ENCODE results near the gene COBL. TPM values are rescaled to one million over a fixed set of nuclear protein-coding genes. Genes with fewer than 3 reads are reported as not detected.

COBL gene
- total RNA-seq, 1 donor from 2014 or later = 25.7 TPM

DNA sequence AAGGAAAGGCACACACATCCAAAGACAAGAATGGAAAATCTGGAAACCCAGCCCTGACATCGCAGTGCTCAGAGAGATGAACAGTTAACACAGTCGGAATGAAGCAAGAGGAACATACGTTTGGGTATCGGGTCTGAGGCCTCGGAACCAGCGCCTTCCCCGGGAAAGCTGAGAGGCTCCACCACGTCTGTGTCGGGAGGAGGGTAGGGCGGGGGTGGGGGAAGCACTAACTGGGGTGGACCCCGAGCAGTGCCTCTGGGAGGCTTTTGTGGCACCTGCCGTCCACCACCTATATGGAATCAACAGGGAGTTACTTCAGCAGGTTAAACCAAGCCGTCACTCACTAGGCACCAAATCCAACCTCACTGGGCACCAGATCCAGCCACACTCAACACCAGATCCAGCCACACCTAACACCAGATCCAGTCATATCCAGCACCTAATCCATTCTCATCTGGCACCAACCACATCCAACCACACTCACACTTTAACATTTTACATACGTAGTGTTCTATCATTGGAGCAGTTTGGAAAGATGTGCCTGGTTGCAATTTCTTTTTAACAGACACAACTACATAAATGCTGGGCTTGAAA lies 233.6 kb downstream of the COBL start:
- H3K4me3 Mint-ChIP-seq = no peak overlapping the region
- H3K36me3 Mint-ChIP-seq = peaks cover 9% of the 10 kb centered on the region
- no peak for DNase-seq (ENCODE audit: extremely low spot score, unreplicated experiment)
- H3K9me3 Mint-ChIP-seq = no peaks in the 10 kb centered on the region
- TF ChIP-seq, protein P1, sequence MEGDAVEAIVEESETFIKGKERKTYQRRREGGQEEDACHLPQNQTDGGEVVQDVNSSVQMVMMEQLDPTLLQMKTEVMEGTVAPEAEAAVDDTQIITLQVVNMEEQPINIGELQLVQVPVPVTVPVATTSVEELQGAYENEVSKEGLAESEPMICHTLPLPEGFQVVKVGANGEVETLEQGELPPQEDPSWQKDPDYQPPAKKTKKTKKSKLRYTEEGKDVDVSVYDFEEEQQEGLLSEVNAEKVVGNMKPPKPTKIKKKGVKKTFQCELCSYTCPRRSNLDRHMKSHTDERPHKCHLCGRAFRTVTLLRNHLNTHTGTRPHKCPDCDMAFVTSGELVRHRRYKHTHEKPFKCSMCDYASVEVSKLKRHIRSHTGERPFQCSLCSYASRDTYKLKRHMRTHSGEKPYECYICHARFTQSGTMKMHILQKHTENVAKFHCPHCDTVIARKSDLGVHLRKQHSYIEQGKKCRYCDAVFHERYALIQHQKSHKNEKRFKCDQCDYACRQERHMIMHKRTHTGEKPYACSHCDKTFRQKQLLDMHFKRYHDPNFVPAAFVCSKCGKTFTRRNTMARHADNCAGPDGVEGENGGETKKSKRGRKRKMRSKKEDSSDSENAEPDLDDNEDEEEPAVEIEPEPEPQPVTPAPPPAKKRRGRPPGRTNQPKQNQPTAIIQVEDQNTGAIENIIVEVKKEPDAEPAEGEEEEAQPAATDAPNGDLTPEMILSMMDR (conservative IDR thresholded peaks at IDR 0.05) = no peak
- H3K27ac Mint-ChIP-seq = no peak overlapping the region
- no peaks in the 10 kb centered on the region for H3K27me3 Mint-ChIP-seq
- H3K4me1 Mint-ChIP-seq (ENCODE audit: unreplicated experiment) = no peaks in the 10 kb centered on the region

DNA sequence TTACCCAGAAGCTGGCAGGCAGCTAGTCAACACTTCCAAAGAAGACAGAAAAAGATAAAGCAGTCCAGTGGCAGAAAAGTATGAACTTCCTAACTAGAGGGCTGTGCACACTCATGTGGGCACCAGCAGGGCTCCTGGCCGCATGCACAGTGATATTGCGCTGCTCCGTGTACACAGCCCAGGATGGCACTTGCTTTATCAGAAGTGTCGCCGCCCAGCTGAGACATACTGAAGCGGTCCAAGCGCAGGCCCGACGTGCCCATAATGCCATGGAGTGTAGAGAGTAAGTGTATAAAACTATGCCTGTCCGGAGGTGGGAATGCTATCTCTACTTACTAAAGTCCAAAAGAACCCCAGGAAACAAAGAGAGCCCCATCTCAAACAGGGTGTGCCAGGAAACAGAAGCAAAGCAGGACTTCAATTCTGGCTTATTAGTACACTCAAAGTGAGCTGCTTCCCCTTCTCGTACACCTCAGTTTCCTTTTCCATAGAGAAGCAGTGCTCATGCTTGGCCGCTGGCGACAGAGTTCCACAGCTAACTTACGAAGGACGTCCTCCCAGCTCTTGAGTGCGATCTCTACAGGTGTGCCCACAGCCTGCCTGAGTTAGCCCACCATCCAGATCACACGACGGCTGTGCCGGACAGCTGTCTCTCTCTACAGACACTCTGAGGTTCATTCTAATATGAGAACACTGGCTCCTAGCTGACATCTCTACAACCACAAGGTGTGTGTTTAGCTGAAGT lies 234.3 kb downstream of the COBL start:
- TF ChIP-seq, protein P1 (conservative IDR thresholded peaks at IDR 0.05) = no peak
- Mint-ChIP-seq H3K9me3 (no peaks in the 10 kb centered on the region), H3K4me3 (no peak overlapping the region), H3K36me3 (peaks cover 9% of the 10 kb centered on the region), H3K4me1 (ENCODE audit: unreplicated experiment) (no peaks in the 10 kb centered on the region), H3K27ac (no peak overlapping the region), H3K27me3 (no peaks in the 10 kb centered on the region)
- no peak for DNase-seq (ENCODE audit: extremely low spot score, unreplicated experiment)

- Mint-ChIP-seq H3K36me3 (peaks cover 9% of the 10 kb centered on the region), H3K4me1 (ENCODE audit: unreplicated experiment) (no peaks in the 10 kb centered on the region), H3K27me3 (no peaks in the 10 kb centered on the region), H3K9me3 (no peaks in the 10 kb centered on the region), H3K27ac (no peak overlapping the region), H3K4me3 (no peak overlapping the region)
- DNase-seq (ENCODE audit: extremely low spot score, unreplicated experiment) = no peak
- TF ChIP-seq, protein P1 (conservative IDR thresholded peaks at IDR 0.05) = no peak
Measured at GRCh38 chr7:51081270-51081890, 235.2 kb downstream of the COBL start.

DNA sequence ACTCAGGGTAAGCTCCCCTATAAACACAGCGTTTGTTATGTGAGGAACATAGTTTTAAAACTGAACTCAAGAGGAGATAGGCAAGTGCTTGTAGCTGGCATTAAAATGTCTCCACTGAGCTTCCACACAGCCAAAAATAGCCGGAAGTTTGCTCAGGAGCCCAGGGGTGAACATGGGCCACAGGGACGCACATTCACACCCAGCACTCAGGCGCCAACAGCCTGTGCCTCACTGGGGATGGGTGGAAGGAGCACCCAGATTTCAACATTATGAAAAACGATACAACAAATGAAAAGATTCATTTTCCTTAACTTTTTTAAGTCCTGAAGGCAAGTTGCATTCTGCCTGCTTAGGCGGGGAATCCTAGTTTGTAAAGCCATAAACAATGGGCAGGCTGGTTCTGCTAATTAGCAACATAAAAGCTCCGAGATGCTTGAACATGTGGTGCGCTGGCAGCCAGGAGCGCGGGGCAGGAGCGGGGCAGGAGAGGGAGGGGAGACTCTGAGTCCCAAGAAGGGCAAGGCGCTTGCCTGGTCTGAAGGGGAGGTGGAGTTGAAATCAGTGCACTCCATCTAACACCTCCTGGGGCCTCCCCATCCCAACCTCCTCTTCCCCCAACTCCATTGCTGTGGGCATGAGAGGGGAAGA lies 235.9 kb downstream of the COBL start:
- Mint-ChIP-seq H3K27ac (no peak overlapping the region), H3K4me1 (ENCODE audit: unreplicated experiment) (no peaks in the 10 kb centered on the region)
- DNase-seq (ENCODE audit: extremely low spot score, unreplicated experiment) = no peak

DNA sequence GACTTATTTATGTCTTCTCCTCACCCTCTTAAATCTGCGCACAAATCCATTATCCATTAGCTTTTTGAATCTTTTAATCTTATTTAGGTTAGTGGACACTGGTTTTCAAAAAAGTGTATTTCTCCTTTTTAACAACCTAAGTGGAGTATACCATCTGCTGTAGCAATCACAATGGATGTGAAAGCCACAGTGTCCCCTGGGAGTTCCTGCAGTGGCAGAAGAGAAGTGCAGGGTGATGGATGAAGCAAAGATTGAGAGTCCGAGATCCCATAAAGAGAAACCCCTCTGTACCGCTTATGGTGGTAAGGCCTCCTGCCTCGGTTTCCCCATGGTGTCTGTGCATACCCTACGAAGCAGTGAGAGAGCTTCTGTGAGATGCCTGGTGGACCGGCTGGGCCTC lies 236.4 kb downstream of the COBL start:
- H3K4me3 Mint-ChIP-seq = no peak overlapping the region
- no peaks in the 10 kb centered on the region for H3K27me3 Mint-ChIP-seq
- TF ChIP-seq, protein P1 (conservative IDR thresholded peaks at IDR 0.05) = no peak
- H3K36me3 Mint-ChIP-seq = peaks cover 9% of the 10 kb centered on the region
- no peak for DNase-seq (ENCODE audit: extremely low spot score, unreplicated experiment)
- no peak overlapping the region for H3K27ac Mint-ChIP-seq
- no peaks in the 10 kb centered on the region for H3K9me3 Mint-ChIP-seq
- no peaks in the 10 kb centered on the region for H3K4me1 Mint-ChIP-seq (ENCODE audit: unreplicated experiment)

More for the DNA sequence above, 235.9 kb downstream of the COBL start:
- Mint-ChIP-seq H3K36me3 (peaks cover 9% of the 10 kb centered on the region), H3K4me3 (no peak overlapping the region), H3K9me3 (no peaks in the 10 kb centered on the region), H3K27me3 (no peaks in the 10 kb centered on the region)
- TF ChIP-seq, protein P1 (conservative IDR thresholded peaks at IDR 0.05) = no peak

Measured in type B pancreatic cell (in vitro differentiated cells).